Fibroblast of pulmonary artery (primary cell): ENCODE measurements around the gene HASPIN.

Experiments used
- DNase-seq: peaks from one replicate; pipeline ENCODE4 v3.0.0-alpha.2; 2010; ENCODE audit warnings: low read depth
- H3K4me3 ChIP-seq: replicated peaks from 2 replicates; pipeline ENCODE4 v1.5.1; 2011; ENCODE audit warnings: low read depth, mild to moderate bottlenecking, control low read depth, low read length, moderate library complexity
- CTCF ChIP-seq: IDR thresholded peaks from 2 replicates; pipeline ENCODE4 v1.5.1; 2011; ENCODE audit warnings: mild to moderate bottlenecking, control low read depth, low read length, inconsistent platforms; ENCODE audit errors: missing control alignments

Gene HASPIN

GRCh38 chr17:3690094-3690715 lies 33.5 kb upstream of the HASPIN start:
- no peak for DNase-seq
- H3K4me3 ChIP-seq: no peak overlapping the region
- TF ChIP-seq CTCF: no peak

GRCh38 chr17:3691617-3692067 lies 32.1 kb upstream of the HASPIN start:
- DNase-seq: no peak
- H3K4me3 ChIP-seq: no peak overlapping the region
- TF ChIP-seq CTCF: no peak

- TF ChIP-seq CTCF: no peak
- H3K4me3 ChIP-seq: no peak overlapping the region
- DNase-seq: no peak
Observed at GRCh38 chr17:3692346-3692745, 31.4 kb upstream of the HASPIN start.

GRCh38 chr17:3693141-3693540 lies 30.6 kb upstream of the HASPIN start:
- no peak for TF ChIP-seq CTCF
- H3K4me3 ChIP-seq: no peak overlapping the region

GRCh38 chr17:3693829-3694231 lies 29.9 kb upstream of the HASPIN start:
- DNase-seq: no peak
- TF ChIP-seq CTCF: no peak
- no peak overlapping the region for H3K4me3 ChIP-seq

More at GRCh38 chr17:3693141-3693540, 30.6 kb upstream of the HASPIN start:
- no peak for DNase-seq

GRCh38 chr17:3695129-3695722 lies 28.5 kb upstream of the HASPIN start:
- no peak for TF ChIP-seq CTCF
- no peak for DNase-seq
- H3K4me3 ChIP-seq: peak overlapping the region; percentile 56

GRCh38 chr17:3695723-3696411 lies 27.8 kb upstream of the HASPIN start, which contains the start of gene P2RX5:
P2RX5 (minus strand) TSS chr17:3696155; CDS start chr17:3696005, 150 bp downstream.
- no peak for DNase-seq
- peak within 1 kb of the TSS; percentile 56 for H3K4me3 ChIP-seq
- no peak for TF ChIP-seq CTCF
